H1 (cell line): ENCODE results near the gene HMCN2.

ENCODE experiments used
- CEBPB ChIP-seq: IDR thresholded peaks from 2 replicates; pipeline ENCODE4 v1.6.1; 2012; ENCODE audit warnings: low read depth, low read length
- EZH2 ChIP-seq: fragments of 200-600 bp; sonication (generic); IDR thresholded peaks from 2 replicates; pipeline ENCODE4 v1.7.1; 2012; ENCODE audit warnings: low read depth, mild to moderate bottlenecking, moderate library complexity, low read length, inconsistent platforms; ENCODE audit not compliant: severe bottlenecking
- TF ChIP-seq, protein P1 (sequence below), 3 experiments: IDR thresholded peaks; 1 replicate in 2 of 3; 2 replicates in 1 of 3; pipeline versions ENCODE4 v1.5.1 to v1.6.1; 2011; ENCODE audit warnings: low read length in 3 of 3, mild to moderate bottlenecking in 3 of 3, inconsistent platforms in 2 of 3, low read depth in 1 of 3, moderate library complexity in 1 of 3; ENCODE audit not compliant: insufficient read depth in 1 of 3; ENCODE audit errors: control extremely low read depth in 1 of 3
- TF ChIP-seq, protein P2 (sequence below): IDR thresholded peaks from 2 replicates; pipeline ENCODE4 v1.6.1; 2011; ENCODE audit warnings: low read depth, mild to moderate bottlenecking, low read length; ENCODE audit not compliant: insufficient read depth

DNA sequence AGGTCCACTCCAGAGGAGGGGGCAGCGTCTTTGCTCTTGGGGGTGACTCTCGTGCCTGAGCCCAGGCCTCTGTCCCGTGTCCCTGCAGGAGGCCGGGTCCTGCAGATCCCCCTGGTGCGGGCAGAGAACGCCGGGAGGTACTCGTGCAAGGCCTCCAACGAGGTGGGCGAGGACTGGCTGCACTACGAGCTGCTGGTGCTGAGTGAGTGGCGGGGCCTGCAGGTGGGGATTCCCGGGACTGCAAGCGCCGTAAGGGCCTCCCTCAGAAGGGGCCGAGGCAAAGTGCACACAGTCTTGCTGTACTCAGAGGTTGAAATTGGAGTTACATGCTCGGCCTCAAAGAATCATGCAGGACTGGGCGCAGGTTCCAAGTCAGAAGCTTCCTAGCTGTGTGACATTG, 116.5 kb downstream of the HMCN2 start:
- TF ChIP-seq, protein P1, sequence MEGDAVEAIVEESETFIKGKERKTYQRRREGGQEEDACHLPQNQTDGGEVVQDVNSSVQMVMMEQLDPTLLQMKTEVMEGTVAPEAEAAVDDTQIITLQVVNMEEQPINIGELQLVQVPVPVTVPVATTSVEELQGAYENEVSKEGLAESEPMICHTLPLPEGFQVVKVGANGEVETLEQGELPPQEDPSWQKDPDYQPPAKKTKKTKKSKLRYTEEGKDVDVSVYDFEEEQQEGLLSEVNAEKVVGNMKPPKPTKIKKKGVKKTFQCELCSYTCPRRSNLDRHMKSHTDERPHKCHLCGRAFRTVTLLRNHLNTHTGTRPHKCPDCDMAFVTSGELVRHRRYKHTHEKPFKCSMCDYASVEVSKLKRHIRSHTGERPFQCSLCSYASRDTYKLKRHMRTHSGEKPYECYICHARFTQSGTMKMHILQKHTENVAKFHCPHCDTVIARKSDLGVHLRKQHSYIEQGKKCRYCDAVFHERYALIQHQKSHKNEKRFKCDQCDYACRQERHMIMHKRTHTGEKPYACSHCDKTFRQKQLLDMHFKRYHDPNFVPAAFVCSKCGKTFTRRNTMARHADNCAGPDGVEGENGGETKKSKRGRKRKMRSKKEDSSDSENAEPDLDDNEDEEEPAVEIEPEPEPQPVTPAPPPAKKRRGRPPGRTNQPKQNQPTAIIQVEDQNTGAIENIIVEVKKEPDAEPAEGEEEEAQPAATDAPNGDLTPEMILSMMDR (IDR thresholded peaks at IDR 0.05; ENCODE audit: control extremely low read depth in 1 of 3, insufficient read depth in 1 of 3, low read depth in 1 of 3, low read length in 3 of 3), result no peak
- TF ChIP-seq CEBPB (no peak), EZH2 (no peak)
- TF ChIP-seq, protein P2, sequence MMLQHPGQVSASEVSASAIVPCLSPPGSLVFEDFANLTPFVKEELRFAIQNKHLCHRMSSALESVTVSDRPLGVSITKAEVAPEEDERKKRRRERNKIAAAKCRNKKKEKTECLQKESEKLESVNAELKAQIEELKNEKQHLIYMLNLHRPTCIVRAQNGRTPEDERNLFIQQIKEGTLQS, result no peak
